ENCODE measurements around the gene TRAM2. TPM values are rescaled to one million over a fixed set of nuclear protein-coding genes. Genes with fewer than 3 reads are reported as not detected.

TRAM2 gene
- total RNA-seq, 2 donors from 2014 or later, result 19.1 to 21.2 TPM

DNA sequence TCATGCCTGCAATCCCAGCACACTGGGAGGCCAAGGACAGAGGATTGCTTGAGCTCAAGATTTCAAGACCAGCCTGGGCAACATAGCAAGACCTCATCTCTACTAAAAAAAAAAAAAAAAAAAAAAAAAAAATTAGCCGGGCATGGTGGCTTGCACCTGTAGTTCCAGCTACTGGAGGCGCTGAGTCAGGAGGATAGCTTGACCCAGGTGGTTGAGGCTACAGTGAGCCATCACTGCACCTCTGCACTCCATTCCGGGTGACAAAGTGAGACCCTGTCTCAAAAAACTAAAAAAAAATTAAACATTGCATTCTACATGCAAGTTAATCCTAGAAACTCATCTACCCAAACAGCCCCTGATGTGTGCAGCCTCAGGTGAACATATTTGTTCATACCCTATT is 7.3 kb upstream of the TRAM2 start:
- H3K4me1 ChIP-seq, result no peaks in the 10 kb centered on the region
- intact Hi-C loops (cut with DNase I), result no loop called here
- H3K27ac ChIP-seq, result no peak overlapping the region
- H3K27me3 ChIP-seq, result no peaks in the 10 kb centered on the region
- DNase-seq, result no peak
- no peak overlapping the region for H3K9ac ChIP-seq (ENCODE audit: low read depth in 2 of 2, low read length in 2 of 2)
- H3K9me3 ChIP-seq, result no peaks in the 10 kb centered on the region
- H3K4me3 ChIP-seq, result no peak overlapping the region
- no peaks in the 10 kb centered on the region for H3K36me3 ChIP-seq
- TF ChIP-seq, protein P1, sequence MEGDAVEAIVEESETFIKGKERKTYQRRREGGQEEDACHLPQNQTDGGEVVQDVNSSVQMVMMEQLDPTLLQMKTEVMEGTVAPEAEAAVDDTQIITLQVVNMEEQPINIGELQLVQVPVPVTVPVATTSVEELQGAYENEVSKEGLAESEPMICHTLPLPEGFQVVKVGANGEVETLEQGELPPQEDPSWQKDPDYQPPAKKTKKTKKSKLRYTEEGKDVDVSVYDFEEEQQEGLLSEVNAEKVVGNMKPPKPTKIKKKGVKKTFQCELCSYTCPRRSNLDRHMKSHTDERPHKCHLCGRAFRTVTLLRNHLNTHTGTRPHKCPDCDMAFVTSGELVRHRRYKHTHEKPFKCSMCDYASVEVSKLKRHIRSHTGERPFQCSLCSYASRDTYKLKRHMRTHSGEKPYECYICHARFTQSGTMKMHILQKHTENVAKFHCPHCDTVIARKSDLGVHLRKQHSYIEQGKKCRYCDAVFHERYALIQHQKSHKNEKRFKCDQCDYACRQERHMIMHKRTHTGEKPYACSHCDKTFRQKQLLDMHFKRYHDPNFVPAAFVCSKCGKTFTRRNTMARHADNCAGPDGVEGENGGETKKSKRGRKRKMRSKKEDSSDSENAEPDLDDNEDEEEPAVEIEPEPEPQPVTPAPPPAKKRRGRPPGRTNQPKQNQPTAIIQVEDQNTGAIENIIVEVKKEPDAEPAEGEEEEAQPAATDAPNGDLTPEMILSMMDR (IDR thresholded peaks at IDR 0.05), result no peak

DNA sequence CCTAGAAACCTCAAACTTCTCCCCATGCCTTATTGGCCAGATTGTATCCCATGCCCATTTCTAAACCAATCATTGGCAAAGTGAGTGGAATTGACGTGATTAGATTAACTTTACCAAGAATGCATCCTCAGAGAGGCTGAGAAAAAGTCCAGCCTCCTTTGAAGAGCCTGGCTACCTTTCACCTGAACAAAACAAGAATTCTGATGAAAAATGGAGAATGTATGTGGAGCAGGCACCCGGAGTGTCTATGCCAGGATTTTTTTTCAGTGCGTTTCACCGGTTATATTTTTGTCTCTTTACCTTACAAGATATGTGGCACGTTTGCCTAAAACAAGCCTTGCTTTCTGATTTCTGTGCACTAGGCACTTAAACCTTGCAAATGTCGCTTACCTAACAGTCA is 6.1 kb upstream of the TRAM2 start:
- intact Hi-C loops (cut with DNase I), result no loop called here
- Histone ChIP-seq H3K9ac (ENCODE audit: low read depth in 2 of 2, low read length in 2 of 2) (no peak overlapping the region), H3K27me3 (no peaks in the 10 kb centered on the region), H3K4me1 (no peaks in the 10 kb centered on the region), H3K4me3 (no peak overlapping the region), H3K36me3 (no peaks in the 10 kb centered on the region), H3K9me3 (no peaks in the 10 kb centered on the region), H3K27ac (no peak overlapping the region)
- DNase-seq, result no peak
- TF ChIP-seq, protein P1 (IDR thresholded peaks at IDR 0.05), result no peak

DNA sequence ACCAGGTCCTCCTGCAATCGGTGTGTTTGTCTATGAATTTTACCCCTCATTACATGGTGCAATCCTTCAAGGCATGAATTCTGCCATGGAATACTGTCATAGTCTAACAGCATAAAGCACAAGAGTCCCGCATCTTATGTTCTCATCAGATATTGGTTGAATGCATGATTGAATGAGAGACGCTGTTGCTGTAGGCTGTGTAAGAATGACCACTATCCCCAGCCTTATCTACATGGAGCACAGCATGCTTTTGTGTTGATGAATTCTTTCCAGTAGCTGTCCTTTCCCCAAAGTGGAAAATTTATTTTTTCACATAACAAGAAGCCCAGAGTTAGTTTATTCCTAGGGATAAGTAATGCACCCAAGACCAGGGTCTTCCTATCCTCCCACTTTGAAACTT is 5.6 kb upstream of the TRAM2 start:
- H3K27me3 ChIP-seq, result no peaks in the 10 kb centered on the region
- no peak for DNase-seq
- no peaks in the 10 kb centered on the region for H3K9me3 ChIP-seq
- intact Hi-C loops (cut with DNase I), result no loop called here
- TF ChIP-seq, protein P1 (IDR thresholded peaks at IDR 0.05), result no peak
- no peak overlapping the region for H3K9ac ChIP-seq (ENCODE audit: low read depth in 2 of 2, low read length in 2 of 2)
- peaks cover 3% of the 10 kb centered on the region for H3K4me1 ChIP-seq
- no peaks in the 10 kb centered on the region for H3K36me3 ChIP-seq
- H3K4me3 ChIP-seq, result no peak overlapping the region
- no peak overlapping the region for H3K27ac ChIP-seq

DNA sequence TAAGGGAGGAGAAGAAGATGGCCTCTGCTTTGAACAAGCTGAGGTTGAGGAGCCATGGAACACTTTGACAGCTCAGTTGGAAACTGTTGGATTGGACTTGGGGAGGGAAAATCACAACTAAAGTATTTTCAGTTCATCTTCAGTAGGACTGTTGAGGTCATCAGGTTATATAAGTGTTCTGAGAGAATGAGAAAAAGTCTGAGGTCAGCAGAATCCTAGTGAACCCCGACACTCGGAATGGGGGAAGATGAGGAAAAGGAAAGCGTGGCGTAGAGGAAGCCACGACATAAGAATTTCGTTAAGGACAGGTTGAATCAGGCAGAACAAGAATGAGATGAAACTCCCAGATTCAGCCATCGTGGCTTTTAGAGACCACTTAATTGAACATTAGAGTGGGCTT is 4.0 kb upstream of the TRAM2 start:
- H3K36me3 ChIP-seq, result no peaks in the 10 kb centered on the region
- H3K9ac ChIP-seq (ENCODE audit: low read depth in 2 of 2, low read length in 2 of 2), result no peak overlapping the region
- no peak for DNase-seq
- H3K4me1 ChIP-seq, result peaks cover 3% of the 10 kb centered on the region
- TF ChIP-seq, protein P1 (IDR thresholded peaks at IDR 0.05), result no peak
- intact Hi-C loops (cut with DNase I), result no loop called here
- H3K4me3 ChIP-seq, result no peak overlapping the region
- H3K27me3 ChIP-seq, result no peaks in the 10 kb centered on the region
- no peaks in the 10 kb centered on the region for H3K9me3 ChIP-seq
- no peak overlapping the region for H3K27ac ChIP-seq

DNA sequence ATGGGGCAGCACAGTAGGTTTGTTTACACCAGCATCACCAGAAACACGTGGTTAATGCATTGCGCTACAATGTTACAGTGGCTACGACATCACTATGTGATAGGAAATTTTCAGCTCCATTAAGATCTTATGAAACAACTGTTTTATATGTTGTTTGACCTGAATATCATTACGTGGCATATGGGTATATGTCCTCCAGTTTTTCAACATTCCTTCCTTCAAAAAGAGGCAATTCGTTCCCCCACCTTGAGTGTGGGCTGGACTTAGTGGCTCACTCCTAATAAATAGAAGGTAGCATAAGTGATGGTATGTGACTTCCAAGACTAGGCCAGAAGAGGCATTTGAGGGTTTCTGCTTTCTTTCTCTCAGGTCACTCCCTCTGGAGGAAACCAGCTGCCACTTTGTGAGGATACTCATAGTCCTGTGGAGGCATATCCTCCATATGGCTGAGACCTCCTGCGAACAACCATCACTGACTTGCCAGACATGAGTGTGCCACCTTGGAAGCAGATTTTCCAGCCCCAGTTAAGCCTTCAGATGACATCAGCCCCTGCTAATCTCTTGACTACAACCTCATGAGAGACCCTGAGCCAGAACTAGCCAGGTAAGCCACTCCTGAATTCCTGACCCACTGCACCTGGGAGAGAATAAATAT is 2.3 kb upstream of the TRAM2 start:
- DNase-seq, result no peak
- H3K27ac ChIP-seq, result no peak overlapping the region
- intact Hi-C loops (cut with DNase I), result no loop called here
- no peaks in the 10 kb centered on the region for H3K27me3 ChIP-seq
- H3K36me3 ChIP-seq, result no peaks in the 10 kb centered on the region
- no peak overlapping the region for H3K4me3 ChIP-seq
- H3K4me1 ChIP-seq, result peaks cover 3% of the 10 kb centered on the region
- no peak overlapping the region for H3K9ac ChIP-seq (ENCODE audit: low read depth in 2 of 2, low read length in 2 of 2)
- TF ChIP-seq, protein P1 (IDR thresholded peaks at IDR 0.05), result no peak
- H3K9me3 ChIP-seq, result no peaks in the 10 kb centered on the region

Data from colonic mucosa (tissue), 4 donors.